Measurements from ENCODE around the gene KLHL3. TPM values are rescaled to one million over a fixed set of nuclear protein-coding genes. Genes with fewer than 3 reads are reported as not detected.

Gene KLHL3, protein sequence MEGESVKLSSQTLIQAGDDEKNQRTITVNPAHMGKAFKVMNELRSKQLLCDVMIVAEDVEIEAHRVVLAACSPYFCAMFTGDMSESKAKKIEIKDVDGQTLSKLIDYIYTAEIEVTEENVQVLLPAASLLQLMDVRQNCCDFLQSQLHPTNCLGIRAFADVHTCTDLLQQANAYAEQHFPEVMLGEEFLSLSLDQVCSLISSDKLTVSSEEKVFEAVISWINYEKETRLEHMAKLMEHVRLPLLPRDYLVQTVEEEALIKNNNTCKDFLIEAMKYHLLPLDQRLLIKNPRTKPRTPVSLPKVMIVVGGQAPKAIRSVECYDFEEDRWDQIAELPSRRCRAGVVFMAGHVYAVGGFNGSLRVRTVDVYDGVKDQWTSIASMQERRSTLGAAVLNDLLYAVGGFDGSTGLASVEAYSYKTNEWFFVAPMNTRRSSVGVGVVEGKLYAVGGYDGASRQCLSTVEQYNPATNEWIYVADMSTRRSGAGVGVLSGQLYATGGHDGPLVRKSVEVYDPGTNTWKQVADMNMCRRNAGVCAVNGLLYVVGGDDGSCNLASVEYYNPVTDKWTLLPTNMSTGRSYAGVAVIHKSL
- total RNA-seq (2014; rRNA removed): 2.9 and 4.0 TPM in 2 replicates
- Bru-seq, nascent RNA: percentile 44 among the genes with signal in this experiment
- percentile 49 among the genes with signal in this experiment for BruChase-seq, experiment 1, labeled RNA remaining after a 6-hour chase
- percentile 56 among the genes with signal in this experiment for BruChase-seq, experiment 2, labeled RNA remaining after a 2-hour chase
- long read RNA-seq, partial matches to known transcripts: 1 of 6 reads
- long read RNA-seq, other reads (novel, unspliced or antisense): 5 of 6 reads

DNA sequence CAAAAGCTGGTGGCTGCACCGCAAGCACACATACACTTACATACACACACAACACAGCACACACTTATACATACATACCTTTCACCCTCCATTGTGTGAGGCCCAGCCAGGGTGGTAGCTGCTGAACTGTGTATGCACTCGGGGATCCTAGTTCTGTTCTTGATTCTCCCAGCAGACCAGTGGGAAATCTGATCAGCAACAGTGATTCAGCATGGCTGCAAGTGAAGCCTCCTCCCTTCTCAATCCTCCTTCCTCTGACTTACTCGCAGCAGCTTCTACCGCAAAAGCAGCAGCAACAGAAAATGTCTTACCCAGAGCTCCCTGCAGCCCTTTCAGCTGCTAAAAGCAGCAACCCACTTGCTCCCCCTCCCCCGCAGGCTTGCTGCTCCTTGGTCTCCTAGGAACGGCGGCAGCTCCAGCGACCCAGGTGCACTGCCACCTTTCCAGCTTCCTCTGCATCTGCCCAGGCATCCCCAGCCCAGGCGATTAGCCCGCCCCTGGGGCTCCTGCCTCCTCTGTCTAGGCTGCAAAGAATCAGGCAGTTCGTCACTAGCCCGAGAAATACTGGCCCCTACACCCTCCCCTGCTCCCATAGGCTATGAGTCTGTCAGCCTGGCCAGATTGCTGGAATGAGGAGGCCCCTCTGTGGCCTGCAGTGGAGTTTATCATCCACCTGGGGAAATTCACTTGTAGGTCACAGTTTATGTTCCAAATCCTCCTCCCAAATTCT lies at the start of gene KLHL3:
TSS of gene KLHL3 (minus strand) at position 535 of the 730 bp plus-strand sequence. CDS start at position 92, 443 bp downstream.
- intact Hi-C loops (cut with micrococcal nuclease): loop anchor here (1.0 to 2.0 kb wide), 2 partner anchors 75 to 109 kb away; no protein-coding TSS in a partner anchor
- Histone ChIP-seq H3K9me2 (replicated peaks; ENCODE audit: low read length) (no peaks in the 10 kb centered on the region), H3K27me3 (ENCODE audit: low read length) (no peaks in the 10 kb centered on the region), H3K27ac (ENCODE audit: low read length) (peak within 1 kb of the TSS; percentile 40), H2AFZ (ENCODE audit: low read length) (peak within 1 kb of the TSS; percentile 90), H3K9ac (ENCODE audit: low read length) (peak within 1 kb of the TSS; percentile 50), H3K79me2 (ENCODE audit: low read length) (peaks cover 19% of the 10 kb centered on the region; the same call in 1 of the 2 replicates), H3K9me3 (ENCODE audit: low read length) (no peaks in the 10 kb centered on the region), H3K36me3 (ENCODE audit: low read depth, low read length) (no peaks in the 10 kb centered on the region), H3F3A (ENCODE audit: low read length, unreplicated experiment) (no peaks in the 10 kb centered on the region), H3K4me1 (ENCODE audit: insufficient read depth, low read length) (peaks cover 40% of the 10 kb centered on the region), H4K20me1 (ENCODE audit: low read length) (no peaks in the 10 kb centered on the region), H3K4me3 (ENCODE audit: low read length) (peak within 1 kb of the TSS; percentile 77), H3K4me2 (ENCODE audit: low read length) (peak within 1 kb of the TSS; percentile 95)
- ChIA-PET POLR2A (ENCODE audit: unreplicated experiment) (interaction anchor here (0.6 kb wide), 1 partner anchor 16 kb away, joined by 3 read pairs; no protein-coding TSS in a partner anchor), CTCF (interaction anchor here (0.6 to 2.6 kb wide), 3 partner anchors 75 to 136 kb away, joined by 3 to 16 read pairs (median 7); no protein-coding TSS in a partner anchor)
- ATAC-seq (peak; percentile 82), DNase-seq (peak; percentile 72)
- TF ChIP-seq, protein P1, sequence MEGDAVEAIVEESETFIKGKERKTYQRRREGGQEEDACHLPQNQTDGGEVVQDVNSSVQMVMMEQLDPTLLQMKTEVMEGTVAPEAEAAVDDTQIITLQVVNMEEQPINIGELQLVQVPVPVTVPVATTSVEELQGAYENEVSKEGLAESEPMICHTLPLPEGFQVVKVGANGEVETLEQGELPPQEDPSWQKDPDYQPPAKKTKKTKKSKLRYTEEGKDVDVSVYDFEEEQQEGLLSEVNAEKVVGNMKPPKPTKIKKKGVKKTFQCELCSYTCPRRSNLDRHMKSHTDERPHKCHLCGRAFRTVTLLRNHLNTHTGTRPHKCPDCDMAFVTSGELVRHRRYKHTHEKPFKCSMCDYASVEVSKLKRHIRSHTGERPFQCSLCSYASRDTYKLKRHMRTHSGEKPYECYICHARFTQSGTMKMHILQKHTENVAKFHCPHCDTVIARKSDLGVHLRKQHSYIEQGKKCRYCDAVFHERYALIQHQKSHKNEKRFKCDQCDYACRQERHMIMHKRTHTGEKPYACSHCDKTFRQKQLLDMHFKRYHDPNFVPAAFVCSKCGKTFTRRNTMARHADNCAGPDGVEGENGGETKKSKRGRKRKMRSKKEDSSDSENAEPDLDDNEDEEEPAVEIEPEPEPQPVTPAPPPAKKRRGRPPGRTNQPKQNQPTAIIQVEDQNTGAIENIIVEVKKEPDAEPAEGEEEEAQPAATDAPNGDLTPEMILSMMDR (conservative IDR thresholded peaks at IDR 0.05; ENCODE audit: low read depth, low read length): peak; percentile 58
- TF ChIP-seq EZH2phosphoT487 (IDR thresholded peaks at IDR 0.05; ENCODE audit: borderline replicate concordance, low read length): no peak
- BruUV-seq (replicated peaks): TSS peak; percentile 46

DNA sequence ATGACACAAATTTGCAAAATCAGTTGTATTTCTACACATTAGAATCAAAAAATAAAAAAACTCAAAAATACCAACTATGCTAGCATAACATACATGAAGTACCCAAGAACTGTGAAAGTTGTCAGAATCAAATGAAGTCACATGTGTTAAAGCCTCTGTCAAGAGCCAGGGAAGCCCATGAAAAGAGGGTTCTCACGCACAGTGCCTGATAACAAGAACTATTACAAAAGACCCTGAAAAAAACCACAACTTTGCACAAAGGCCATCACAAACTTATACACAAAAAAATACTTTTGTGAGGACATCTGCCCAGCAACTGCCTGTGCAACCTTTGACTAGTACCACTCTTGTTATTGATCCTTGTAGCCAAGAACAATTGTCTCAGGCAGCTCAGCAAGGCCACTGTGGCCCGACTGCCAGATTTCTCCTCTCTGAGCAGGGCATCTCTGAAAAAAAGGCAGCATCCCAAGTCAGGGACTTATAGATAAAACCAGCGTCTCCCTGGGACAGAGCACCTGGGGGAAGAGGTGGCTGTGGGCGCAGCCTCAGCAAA lies 47.2 kb upstream of the KLHL3 start:
- TF ChIP-seq, protein P1 (conservative IDR thresholded peaks at IDR 0.05; ENCODE audit: low read depth, low read length): no peak
- TF ChIP-seq EZH2 (IDR thresholded peaks at IDR 0.05; ENCODE audit: low read length, unreplicated experiment): no peak
- TF ChIP-seq EZH2phosphoT487 (IDR thresholded peaks at IDR 0.05; ENCODE audit: borderline replicate concordance, low read length): no peak
- no TSS peak for BruUV-seq (replicated peaks)
- CTCF ChIA-PET: no interaction called here

More for the DNA sequence above, 47.2 kb upstream of the KLHL3 start:
- Histone ChIP-seq H3K9me3 (ENCODE audit: low read length) (no peaks in the 10 kb centered on the region), H4K20me1 (ENCODE audit: low read length) (no peaks in the 10 kb centered on the region), H3F3A (ENCODE audit: low read length, unreplicated experiment) (no peaks in the 10 kb centered on the region), H3K79me2 (ENCODE audit: low read length) (no peaks in the 10 kb centered on the region), H3K36me3 (ENCODE audit: low read depth, low read length) (no peaks in the 10 kb centered on the region), H3K4me1 (ENCODE audit: insufficient read depth, low read length) (no peaks in the 10 kb centered on the region), H3K27ac (ENCODE audit: low read length) (no peak overlapping the region), H3K9me2 (replicated peaks; ENCODE audit: low read length) (no peaks in the 10 kb centered on the region), H3K4me2 (ENCODE audit: low read length) (no peak overlapping the region), H3K4me3 (ENCODE audit: low read length) (no peak overlapping the region), H3K9ac (ENCODE audit: low read length) (no peak overlapping the region), H2AFZ (ENCODE audit: low read length) (no peak overlapping the region), H3K27me3 (ENCODE audit: low read length) (no peaks in the 10 kb centered on the region)
- no peak for ATAC-seq
- no peak for DNase-seq
- intact Hi-C loops (cut with micrococcal nuclease): no loop called here
- POLR2A ChIA-PET (ENCODE audit: unreplicated experiment): no interaction called here

Data from PC-3 (cell line).